ENCODE measurements around the gene ZIC5.

The ZIC5 gene

GRCh38 chr13:99944102-99944501 is 27.5 kb downstream of the ZIC5 start:
- TF ChIP-seq, protein P1, sequence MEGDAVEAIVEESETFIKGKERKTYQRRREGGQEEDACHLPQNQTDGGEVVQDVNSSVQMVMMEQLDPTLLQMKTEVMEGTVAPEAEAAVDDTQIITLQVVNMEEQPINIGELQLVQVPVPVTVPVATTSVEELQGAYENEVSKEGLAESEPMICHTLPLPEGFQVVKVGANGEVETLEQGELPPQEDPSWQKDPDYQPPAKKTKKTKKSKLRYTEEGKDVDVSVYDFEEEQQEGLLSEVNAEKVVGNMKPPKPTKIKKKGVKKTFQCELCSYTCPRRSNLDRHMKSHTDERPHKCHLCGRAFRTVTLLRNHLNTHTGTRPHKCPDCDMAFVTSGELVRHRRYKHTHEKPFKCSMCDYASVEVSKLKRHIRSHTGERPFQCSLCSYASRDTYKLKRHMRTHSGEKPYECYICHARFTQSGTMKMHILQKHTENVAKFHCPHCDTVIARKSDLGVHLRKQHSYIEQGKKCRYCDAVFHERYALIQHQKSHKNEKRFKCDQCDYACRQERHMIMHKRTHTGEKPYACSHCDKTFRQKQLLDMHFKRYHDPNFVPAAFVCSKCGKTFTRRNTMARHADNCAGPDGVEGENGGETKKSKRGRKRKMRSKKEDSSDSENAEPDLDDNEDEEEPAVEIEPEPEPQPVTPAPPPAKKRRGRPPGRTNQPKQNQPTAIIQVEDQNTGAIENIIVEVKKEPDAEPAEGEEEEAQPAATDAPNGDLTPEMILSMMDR (IDR thresholded peaks at IDR 0.05; ENCODE audit: poor library complexity, severe bottlenecking) = no peak
- peaks cover 11% of the 10 kb centered on the region for H3K27me3 ChIP-seq (ENCODE audit: insufficient read depth, poor library complexity, severe bottlenecking)
- ATAC-seq (ENCODE audit: low read depth) (no peak), DNase-seq (ENCODE audit: low spot score) (no peak)
- no peaks in the 10 kb centered on the region for H3K9me3 ChIP-seq (ENCODE audit: severe bottlenecking)
- H3K27ac ChIP-seq (ENCODE audit: poor library complexity, severe bottlenecking) = no peak overlapping the region
- H3K4me3 ChIP-seq (ENCODE audit: severe bottlenecking) = no peak overlapping the region
- no peaks in the 10 kb centered on the region for H3K36me3 ChIP-seq (ENCODE audit: low read depth)
- H3K4me1 ChIP-seq (ENCODE audit: insufficient read depth, poor library complexity, severe bottlenecking) = no peaks in the 10 kb centered on the region

DNA sequence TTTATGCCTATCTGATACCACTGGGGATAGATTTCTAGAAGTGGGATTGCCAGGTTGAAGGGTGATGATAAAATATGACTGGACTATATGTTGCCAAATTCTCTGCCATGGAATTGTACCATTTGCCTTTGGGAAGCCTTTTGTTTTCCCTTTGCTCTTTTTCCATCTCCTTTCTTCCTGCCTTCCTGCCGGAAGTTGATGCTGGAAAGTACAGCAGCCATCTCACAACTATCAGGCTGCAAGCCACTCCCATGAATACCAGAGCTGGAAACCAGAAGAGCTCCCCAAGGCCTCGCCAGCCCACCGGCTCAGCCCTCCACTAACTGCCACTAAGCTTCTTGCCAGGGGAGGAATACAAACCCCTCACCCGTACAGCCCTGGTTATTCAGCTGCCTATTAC is 29.7 kb downstream of the ZIC5 start:
- H3K4me3 ChIP-seq (ENCODE audit: severe bottlenecking) = no peak overlapping the region
- H3K27me3 ChIP-seq (ENCODE audit: insufficient read depth, poor library complexity, severe bottlenecking) = no peaks in the 10 kb centered on the region

GRCh38 chr13:99941086-99941485 is 30.5 kb downstream of the ZIC5 start:
- Histone ChIP-seq H3K4me1 (ENCODE audit: insufficient read depth, poor library complexity, severe bottlenecking) (no peaks in the 10 kb centered on the region), H3K27me3 (ENCODE audit: insufficient read depth, poor library complexity, severe bottlenecking) (no peaks in the 10 kb centered on the region), H3K9me3 (ENCODE audit: severe bottlenecking) (no peaks in the 10 kb centered on the region), H3K27ac (ENCODE audit: poor library complexity, severe bottlenecking) (no peak overlapping the region), H3K4me3 (ENCODE audit: severe bottlenecking) (no peak overlapping the region), H3K36me3 (ENCODE audit: low read depth) (no peaks in the 10 kb centered on the region)
- ATAC-seq (ENCODE audit: low read depth) (no peak), DNase-seq (ENCODE audit: low spot score) (no peak)
- TF ChIP-seq, protein P1 (IDR thresholded peaks at IDR 0.05; ENCODE audit: poor library complexity, severe bottlenecking) = no peak

More for the DNA sequence above, 29.7 kb downstream of the ZIC5 start:
- Histone ChIP-seq H3K27ac (ENCODE audit: poor library complexity, severe bottlenecking) (no peak overlapping the region), H3K4me1 (ENCODE audit: insufficient read depth, poor library complexity, severe bottlenecking) (no peaks in the 10 kb centered on the region), H3K9me3 (ENCODE audit: severe bottlenecking) (no peaks in the 10 kb centered on the region), H3K36me3 (ENCODE audit: low read depth) (no peaks in the 10 kb centered on the region)
- ATAC-seq (ENCODE audit: low read depth) = no peak
- no peak for DNase-seq (ENCODE audit: low spot score)
- TF ChIP-seq, protein P1 (IDR thresholded peaks at IDR 0.05; ENCODE audit: poor library complexity, severe bottlenecking) = no peak

DNA sequence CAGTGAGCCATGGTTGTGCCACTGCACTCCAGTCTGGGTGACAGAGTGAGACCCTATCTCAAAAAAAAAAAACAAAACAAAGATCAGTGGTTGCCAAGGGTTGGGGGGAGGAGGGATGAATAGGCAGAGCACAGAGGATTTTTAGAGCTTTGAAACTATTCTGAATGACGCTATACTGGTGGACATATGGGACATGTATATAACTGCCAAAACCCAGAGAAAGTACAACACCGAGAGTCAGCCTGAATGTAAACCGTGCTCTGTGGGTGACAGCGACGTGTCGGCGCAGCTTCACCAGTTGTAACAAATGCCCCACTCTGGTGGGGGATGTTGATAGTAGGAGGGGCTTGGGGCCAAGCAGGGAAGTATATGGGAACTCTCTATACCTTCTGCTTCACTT is 32.9 kb downstream of the ZIC5 start:
- TF ChIP-seq, protein P1 (IDR thresholded peaks at IDR 0.05; ENCODE audit: poor library complexity, severe bottlenecking) = no peak
- H3K27me3 ChIP-seq (ENCODE audit: insufficient read depth, poor library complexity, severe bottlenecking) = no peaks in the 10 kb centered on the region
- H3K4me3 ChIP-seq (ENCODE audit: severe bottlenecking) = no peak overlapping the region
- no peak overlapping the region for H3K27ac ChIP-seq (ENCODE audit: poor library complexity, severe bottlenecking)
- no peaks in the 10 kb centered on the region for H3K4me1 ChIP-seq (ENCODE audit: insufficient read depth, poor library complexity, severe bottlenecking)
- no peak for ATAC-seq (ENCODE audit: low read depth)
- no peaks in the 10 kb centered on the region for H3K9me3 ChIP-seq (ENCODE audit: severe bottlenecking)
- H3K36me3 ChIP-seq (ENCODE audit: low read depth) = no peaks in the 10 kb centered on the region
- DNase-seq (ENCODE audit: low spot score) = no peak

DNA sequence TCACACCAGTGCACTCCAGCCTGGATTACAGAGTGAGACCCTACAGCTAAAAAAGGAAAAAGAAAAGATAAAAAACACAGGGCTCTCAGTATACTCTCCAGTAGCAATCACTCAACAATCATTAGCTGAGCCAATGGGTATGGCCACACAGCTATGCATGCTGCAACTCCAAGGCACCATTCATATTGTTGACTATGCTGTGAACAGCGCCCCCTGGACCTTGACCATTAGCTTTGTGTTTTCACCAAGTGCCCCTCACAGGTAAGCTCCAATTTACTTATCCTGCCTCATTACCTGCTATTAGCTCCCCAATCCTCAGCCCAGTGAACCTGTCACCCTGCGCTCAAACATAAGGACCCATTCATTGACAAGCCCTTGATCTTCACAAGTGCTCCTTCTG is 35.8 kb downstream of the ZIC5 start:
- Histone ChIP-seq H3K36me3 (ENCODE audit: low read depth) (no peaks in the 10 kb centered on the region), H3K9me3 (ENCODE audit: severe bottlenecking) (no peaks in the 10 kb centered on the region), H3K27me3 (ENCODE audit: insufficient read depth, poor library complexity, severe bottlenecking) (no peaks in the 10 kb centered on the region), H3K4me3 (ENCODE audit: severe bottlenecking) (no peak overlapping the region), H3K27ac (ENCODE audit: poor library complexity, severe bottlenecking) (no peak overlapping the region), H3K4me1 (ENCODE audit: insufficient read depth, poor library complexity, severe bottlenecking) (no peaks in the 10 kb centered on the region)
- no peak for ATAC-seq (ENCODE audit: low read depth)
- DNase-seq (ENCODE audit: low spot score) = no peak
- TF ChIP-seq, protein P1 (IDR thresholded peaks at IDR 0.05; ENCODE audit: poor library complexity, severe bottlenecking) = no peak
